Measurements from ENCODE around the gene UACA. TPM values are rescaled to one million over a fixed set of nuclear protein-coding genes. Genes with fewer than 3 reads are reported as not detected.

UACA gene
- total and polyA plus RNA-seq, 4 experiments from 2014 or later, result 0.15 to 0.40 (median 0.28) TPM; not detected in 1

DNA sequence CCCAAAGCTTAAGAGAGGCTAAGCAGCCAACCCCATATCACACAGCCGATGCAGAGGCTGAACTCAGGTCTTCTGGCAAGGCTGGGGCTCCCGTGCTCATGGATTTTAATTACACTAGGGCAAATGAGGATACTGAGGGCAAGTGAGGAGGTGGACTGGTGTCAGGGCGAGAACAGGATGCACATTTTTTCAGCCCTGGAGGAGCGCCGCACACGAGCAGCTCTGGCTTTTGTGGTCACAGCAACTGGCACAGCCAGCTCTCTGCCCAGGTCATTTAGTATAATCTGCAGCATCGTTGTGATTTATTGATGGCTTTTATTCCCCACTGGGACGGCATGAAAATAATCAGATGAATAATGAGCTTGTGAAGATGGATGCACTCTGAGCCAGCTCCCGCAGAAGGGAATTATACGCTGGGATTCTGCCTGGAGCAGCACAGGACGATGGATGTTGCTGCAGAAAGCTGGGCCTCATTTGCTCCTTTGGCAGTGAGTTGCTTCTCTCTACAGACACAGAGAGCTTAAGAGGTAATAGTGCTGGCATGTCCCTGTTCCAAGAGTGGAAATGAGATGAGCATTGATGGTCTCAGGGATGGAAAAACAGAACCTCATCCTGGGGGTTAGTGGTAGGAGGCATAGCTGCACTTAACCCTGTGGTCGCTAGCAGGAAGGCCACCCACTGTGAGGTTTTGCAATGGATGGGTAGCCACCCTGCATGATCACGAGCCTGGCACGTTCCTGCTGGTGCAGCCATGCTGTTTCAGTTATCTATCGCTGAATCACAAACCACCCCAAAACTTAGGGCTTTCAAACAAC is 135.4 kb downstream of the UACA start:
- Histone ChIP-seq H3K27ac (ENCODE audit: low read depth, low read length) (no peak overlapping the region), H3K4me3 (ENCODE audit: low read length in 2 of 2) (no peak overlapping the region), H3K9me3 (ENCODE audit: control insufficient read depth in 1 of 2, low read length in 2 of 2) (no peaks in the 10 kb centered on the region), H3K27me3 (ENCODE audit: insufficient read depth, low read length) (peaks cover 3% of the 10 kb centered on the region), H3K4me1 (ENCODE audit: insufficient read depth, low read length) (no peaks in the 10 kb centered on the region), H3K36me3 (ENCODE audit: insufficient read depth, low read length) (no peaks in the 10 kb centered on the region)
- H3K27ac Mint-ChIP-seq, result no peak overlapping the region
- ChIA-PET POLR2A (ENCODE audit: partially characterized antibody) (interaction anchor here (0.6 kb wide), 1 partner anchor 793 kb away, joined by 3 read pairs; no protein-coding TSS in a partner anchor), CTCF (ENCODE audit: partially characterized antibody) (interaction anchor here (1.2 to 1.4 kb wide), 2 partner anchors 10 to 56 kb away, joined by 3 read pairs; no protein-coding TSS in a partner anchor)
- peaks cover 20 to 27% of the 10 kb centered on the region in 2 donors for H3K27me3 Mint-ChIP-seq
- H3K9me3 Mint-ChIP-seq, result peaks cover 0 to 16% (median 9%) of the 10 kb centered on the region in 8 donors
- no peak for DNase-seq
- peaks cover 0 to 3% (median 2%) of the 10 kb centered on the region in 4 donors for H3K4me1 Mint-ChIP-seq
- intact Hi-C loops (cut with micrococcal nuclease), result no loop called here
- no peaks in the 10 kb centered on the region for H3K36me3 Mint-ChIP-seq
- H3K4me3 Mint-ChIP-seq, result no peak overlapping the region

GRCh38 chr15:70627322-70627721 is 136.0 kb downstream of the UACA start:
- Mint-ChIP-seq H3K4me1 (peaks cover 0 to 1% (median 0%) of the 10 kb centered on the region in 4 donors), H3K4me3 (no peak overlapping the region), H3K36me3 (no peaks in the 10 kb centered on the region), H3K9me3 (peaks cover 0 to 21% (median 14%) of the 10 kb centered on the region in 8 donors), H3K27me3 (peaks cover 18 to 20% of the 10 kb centered on the region in 2 donors), H3K27ac (no peak overlapping the region)
- Histone ChIP-seq H3K27me3 (ENCODE audit: insufficient read depth, low read length) (peaks cover 3% of the 10 kb centered on the region), H3K27ac (ENCODE audit: low read depth, low read length) (no peak overlapping the region), H3K4me3 (ENCODE audit: low read length in 2 of 2) (no peak overlapping the region), H3K4me1 (ENCODE audit: insufficient read depth, low read length) (no peaks in the 10 kb centered on the region), H3K36me3 (ENCODE audit: insufficient read depth, low read length) (no peaks in the 10 kb centered on the region), H3K9me3 (ENCODE audit: control insufficient read depth in 1 of 2, low read length in 2 of 2) (no peaks in the 10 kb centered on the region)
- no peak for DNase-seq
- intact Hi-C loops (cut with micrococcal nuclease), result no loop called here
- ChIA-PET POLR2A (ENCODE audit: partially characterized antibody) (interaction anchor here (0.6 kb wide), 1 partner anchor 792 kb away, joined by 3 read pairs; no protein-coding TSS in a partner anchor), CTCF (ENCODE audit: partially characterized antibody) (interaction anchor here (1.2 kb wide), 1 partner anchor 56 kb away, joined by 3 read pairs; no protein-coding TSS in a partner anchor)

- Histone ChIP-seq H3K4me3 (ENCODE audit: low read length in 2 of 2) (no peak overlapping the region), H3K9me3 (ENCODE audit: control insufficient read depth in 1 of 2, low read length in 2 of 2) (no peaks in the 10 kb centered on the region), H3K27me3 (ENCODE audit: insufficient read depth, low read length) (peaks cover 3% of the 10 kb centered on the region), H3K36me3 (ENCODE audit: insufficient read depth, low read length) (no peaks in the 10 kb centered on the region), H3K27ac (ENCODE audit: low read depth, low read length) (no peak overlapping the region), H3K4me1 (ENCODE audit: insufficient read depth, low read length) (no peaks in the 10 kb centered on the region)
- no peak for DNase-seq
- no peaks in the 10 kb centered on the region for H3K4me1 Mint-ChIP-seq
- POLR2A ChIA-PET (ENCODE audit: partially characterized antibody), result no interaction called here
- intact Hi-C loops (cut with micrococcal nuclease), result no loop called here
- H3K9me3 Mint-ChIP-seq, result peaks cover 0 to 32% (median 23%) of the 10 kb centered on the region in 8 donors
- CTCF ChIA-PET (ENCODE audit: partially characterized antibody), result no interaction called here
- H3K27me3 Mint-ChIP-seq, result peaks cover 16 to 21% of the 10 kb centered on the region in 2 donors
- H3K27ac Mint-ChIP-seq, result no peak overlapping the region
- H3K36me3 Mint-ChIP-seq, result no peaks in the 10 kb centered on the region
- no peak overlapping the region for H3K4me3 Mint-ChIP-seq
These were observed 137.9 kb downstream of the UACA start for GRCh38 chr15:70625438-70625837.

GRCh38 chr15:70625011-70625410 is 138.3 kb downstream of the UACA start:
- CTCF ChIA-PET (ENCODE audit: partially characterized antibody), result no interaction called here

GRCh38 chr15:70618929-70619328 is 144.4 kb downstream of the UACA start:
- H3K9me3 Mint-ChIP-seq, result peaks cover 0 to 31% (median 17%) of the 10 kb centered on the region in 8 donors
- DNase-seq, result no peak
- no peak overlapping the region for H3K4me3 ChIP-seq (ENCODE audit: low read length in 2 of 2)
- POLR2A ChIA-PET (ENCODE audit: partially characterized antibody), result no interaction called here
- H3K27me3 Mint-ChIP-seq, result peaks cover 10 to 12% of the 10 kb centered on the region in 2 donors
- no peaks in the 10 kb centered on the region for H3K4me1 Mint-ChIP-seq
- no peak overlapping the region for H3K4me3 Mint-ChIP-seq
- CTCF ChIA-PET (ENCODE audit: partially characterized antibody), result no interaction called here
- H3K27me3 ChIP-seq (ENCODE audit: insufficient read depth, low read length), result no peaks in the 10 kb centered on the region
- no peak overlapping the region for H3K27ac ChIP-seq (ENCODE audit: low read depth, low read length)
- H3K27ac Mint-ChIP-seq, result no peak overlapping the region
- H3K36me3 Mint-ChIP-seq, result no peaks in the 10 kb centered on the region
- no peaks in the 10 kb centered on the region for H3K36me3 ChIP-seq (ENCODE audit: insufficient read depth, low read length)
- intact Hi-C loops (cut with micrococcal nuclease), result no loop called here
- H3K4me1 ChIP-seq (ENCODE audit: insufficient read depth, low read length), result no peaks in the 10 kb centered on the region
- H3K9me3 ChIP-seq (ENCODE audit: control insufficient read depth in 1 of 2, low read length in 2 of 2), result no peaks in the 10 kb centered on the region

More at GRCh38 chr15:70625011-70625410, 138.3 kb downstream of the UACA start:
- intact Hi-C loops (cut with micrococcal nuclease), result no loop called here
- Mint-ChIP-seq H3K4me3 (no peak overlapping the region), H3K27me3 (peaks cover 17 to 21% of the 10 kb centered on the region in 2 donors), H3K9me3 (peaks cover 0 to 32% (median 23%) of the 10 kb centered on the region in 8 donors), H3K36me3 (no peaks in the 10 kb centered on the region), H3K27ac (no peak overlapping the region), H3K4me1 (no peaks in the 10 kb centered on the region)
- H3K4me3 ChIP-seq (ENCODE audit: low read length in 2 of 2), result no peak overlapping the region
- no peak for DNase-seq
- H3K36me3 ChIP-seq (ENCODE audit: insufficient read depth, low read length), result no peaks in the 10 kb centered on the region
- peaks cover 3% of the 10 kb centered on the region for H3K27me3 ChIP-seq (ENCODE audit: insufficient read depth, low read length)
- no peaks in the 10 kb centered on the region for H3K4me1 ChIP-seq (ENCODE audit: insufficient read depth, low read length)
- POLR2A ChIA-PET (ENCODE audit: partially characterized antibody), result no interaction called here
- H3K27ac ChIP-seq (ENCODE audit: low read depth, low read length), result no peak overlapping the region
- H3K9me3 ChIP-seq (ENCODE audit: control insufficient read depth in 1 of 2, low read length in 2 of 2), result no peaks in the 10 kb centered on the region

DNA sequence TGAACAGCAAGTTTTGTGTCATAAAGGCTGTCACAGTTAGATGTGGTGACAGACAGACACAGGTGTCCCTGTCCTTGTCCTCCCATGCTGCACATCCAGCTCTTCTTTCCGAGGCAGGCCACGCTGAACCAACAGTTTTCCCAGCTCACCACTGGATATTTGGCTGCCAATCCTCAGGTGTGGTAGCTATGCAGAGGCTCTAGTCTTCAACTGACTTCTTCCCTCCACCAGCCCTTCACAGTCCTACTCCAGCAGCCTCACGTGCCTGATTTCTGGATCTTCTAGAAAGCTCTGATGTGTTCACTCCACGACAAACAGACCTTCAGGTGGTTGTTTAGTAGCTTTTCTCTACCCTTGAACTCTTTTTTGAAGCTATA is 145.5 kb downstream of the UACA start:
- no peak overlapping the region for H3K27ac ChIP-seq (ENCODE audit: low read depth, low read length)
- Mint-ChIP-seq H3K36me3 (no peaks in the 10 kb centered on the region), H3K9me3 (peaks cover 0 to 23% (median 10%) of the 10 kb centered on the region in 8 donors), H3K4me1 (no peaks in the 10 kb centered on the region), H3K4me3 (no peak overlapping the region), H3K27ac (no peak overlapping the region), H3K27me3 (peaks cover 7 to 12% of the 10 kb centered on the region in 2 donors)
- ChIA-PET CTCF (ENCODE audit: partially characterized antibody) (interaction anchor here (1.0 kb wide), 1 partner anchor 11 kb away, joined by 3 read pairs; no protein-coding TSS in a partner anchor), POLR2A (ENCODE audit: partially characterized antibody) (no interaction called here)
- no peaks in the 10 kb centered on the region for H3K27me3 ChIP-seq (ENCODE audit: insufficient read depth, low read length)
- intact Hi-C loops (cut with micrococcal nuclease), result no loop called here
- DNase-seq, result no peak
- H3K4me1 ChIP-seq (ENCODE audit: insufficient read depth, low read length), result no peaks in the 10 kb centered on the region
- no peaks in the 10 kb centered on the region for H3K9me3 ChIP-seq (ENCODE audit: control insufficient read depth in 1 of 2, low read length in 2 of 2)
- H3K36me3 ChIP-seq (ENCODE audit: insufficient read depth, low read length), result no peaks in the 10 kb centered on the region
- no peak overlapping the region for H3K4me3 ChIP-seq (ENCODE audit: low read length in 2 of 2)

- Histone ChIP-seq H3K36me3 (ENCODE audit: insufficient read depth, low read length) (no peaks in the 10 kb centered on the region), H3K4me3 (ENCODE audit: low read length in 2 of 2) (no peak overlapping the region), H3K27ac (ENCODE audit: low read depth, low read length) (no peak overlapping the region), H3K4me1 (ENCODE audit: insufficient read depth, low read length) (no peaks in the 10 kb centered on the region), H3K27me3 (ENCODE audit: insufficient read depth, low read length) (no peaks in the 10 kb centered on the region), H3K9me3 (ENCODE audit: control insufficient read depth in 1 of 2, low read length in 2 of 2) (no peaks in the 10 kb centered on the region)
- intact Hi-C loops (cut with micrococcal nuclease), result no loop called here
- H3K36me3 Mint-ChIP-seq, result no peaks in the 10 kb centered on the region
- no peak overlapping the region for H3K4me3 Mint-ChIP-seq
- peaks cover 7 to 12% of the 10 kb centered on the region in 2 donors for H3K27me3 Mint-ChIP-seq
- no peaks in the 10 kb centered on the region for H3K4me1 Mint-ChIP-seq
- ChIA-PET CTCF (ENCODE audit: partially characterized antibody) (interaction anchor here (1.0 kb wide), 1 partner anchor 11 kb away, joined by 3 read pairs; no protein-coding TSS in a partner anchor), POLR2A (ENCODE audit: partially characterized antibody) (no interaction called here)
- DNase-seq, result no peak
- peaks cover 0 to 17% (median 6%) of the 10 kb centered on the region in 8 donors for H3K9me3 Mint-ChIP-seq
- no peak overlapping the region for H3K27ac Mint-ChIP-seq
These were observed 146.1 kb downstream of the UACA start for GRCh38 chr15:70617076-70617910.
